Endothelial cell of umbilical vein (primary cell): ENCODE measurements around the gene USP34. TPM values are rescaled to one million over a fixed set of nuclear protein-coding genes. Genes with fewer than 3 reads are reported as not detected.

ENCODE experiments used
- BruUV-seq: library from RNA; stranded (reverse); fragments of 400-500 nt; replicated peaks from 2 replicates; lab custom pipeline; 2021; lab: Mats Ljungman, UMichigan
- CTCF ChIA-PET: fragments of 300-600, 350-600 bp; sonication (Branson Sonifier 250); formaldehyde crosslinking; loops from one replicate; lab custom pipeline; 2021; ENCODE audit warnings: antibody characterized with exemption, inconsistent platforms; lab: Charles Lee
- POLR2A ChIA-PET: fragments of 300-600, 350-600 bp; sonication (Branson Sonifier 250); formaldehyde crosslinking; loops from one replicate; lab custom pipeline; 2021; ENCODE audit warnings: antibody characterized with exemption, inconsistent platforms; lab: Charles Lee
- DNase-seq: peaks from one replicate; pipeline ENCODE4 v3.0.0-alpha.2; 2011; ENCODE audit warnings: low read depth, low spot score
- FAIRE-seq: peaks from 2 replicates; lab custom pipeline; 2011; peaks lifted over from hg19 to GRCh38; lab: Jason Lieb, UNC
- H2AFZ ChIP-seq: 2 replicates; pipeline ENCODE4 v1.6.0; 2012; ENCODE audit warnings: low read depth, low read length, control low read depth, inconsistent platforms
- H3K27ac ChIP-seq: 2 replicates; pipeline ENCODE4 v1.5.1; 2011; ENCODE audit warnings: low read depth, mild to moderate bottlenecking, control low read depth, low read length, moderate library complexity; ENCODE audit not compliant: insufficient read depth
- H3K27me3 ChIP-seq, 2 experiments: 2 replicates each; pipeline versions ENCODE4 v1.6.0 to v1.6.1; 2011; ENCODE audit warnings: low read length in 2 of 2, mixed read lengths in 1 of 2; ENCODE audit not compliant: control insufficient read depth in 2 of 2, insufficient read depth in 2 of 2
- H3K36me3 ChIP-seq, 2 experiments: 2 replicates in 1 of 2; 3 replicates in 1 of 2; pipeline ENCODE4 v1.5.1; 2011; ENCODE audit warnings: low read length in 2 of 2, mild to moderate bottlenecking in 1 of 2, moderate library complexity in 1 of 2; ENCODE audit not compliant: control insufficient read depth in 2 of 2, insufficient read depth in 2 of 2; ENCODE audit errors: extremely low read depth in 1 of 2
- H3K4me1 ChIP-seq: 3 replicates; pipeline ENCODE4 v1.5.1; 2011; ENCODE audit warnings: mild to moderate bottlenecking, low read length; ENCODE audit not compliant: control insufficient read depth, insufficient read depth; ENCODE audit errors: extremely low read depth
- H3K4me2 ChIP-seq: 2 replicates; pipeline ENCODE4 v1.6.1; 2011; ENCODE audit warnings: low read length, control low read depth, mixed read lengths; ENCODE audit not compliant: insufficient read depth
- H3K4me3 ChIP-seq, 3 experiments: fragments of 200-600 bp in 1 of 3; sonication (generic), shearing (Covaris generic) in 1 of 3; replicated peaks in 1 of 3; 2 replicates each; pipeline ENCODE4 v1.5.1; 2011 to 2016; ENCODE audit warnings: control low read depth in 3 of 3, low read length in 3 of 3, mild to moderate bottlenecking in 2 of 3, inconsistent platforms in 1 of 3, low read depth in 1 of 3, moderate library complexity in 1 of 3; ENCODE audit not compliant: insufficient read depth in 1 of 3
- H3K79me2 ChIP-seq: 2 replicates; pipeline ENCODE4 v1.6.0; 2012; ENCODE audit warnings: low read length, inconsistent platforms; ENCODE audit not compliant: control insufficient read depth, insufficient read depth
- H3K9ac ChIP-seq: replicated peaks from 2 replicates; pipeline ENCODE3; 2011; ENCODE audit warnings: low read length, control low read depth; ENCODE audit not compliant: insufficient read depth; ENCODE audit errors: extremely low read depth
- H3K9me1 ChIP-seq: replicated peaks from 3 replicates; pipeline ENCODE4 v1.6.0; 2011; ENCODE audit warnings: mild to moderate bottlenecking, low read length; ENCODE audit not compliant: control insufficient read depth, insufficient read depth; ENCODE audit errors: extremely low read depth
- H3K9me3 ChIP-seq: replicated peaks from 2 replicates; pipeline ENCODE4 v1.5.1; 2012; ENCODE audit warnings: low read length, inconsistent platforms; ENCODE audit not compliant: control insufficient read depth, insufficient read depth
- H4K20me1 ChIP-seq: replicated peaks from 2 replicates; pipeline ENCODE3; 2011; ENCODE audit warnings: mild to moderate bottlenecking, low read length; ENCODE audit not compliant: control insufficient read depth, insufficient read depth; ENCODE audit errors: extremely low read depth
- CTCF ChIP-seq, 2 donors: IDR thresholded peaks; 1 replicate in 1 of 2; 2 replicates in 1 of 2; pipeline ENCODE4 v1.5.1; 2011; ENCODE audit warnings: low read length in 2 of 2, mild to moderate bottlenecking in 2 of 2, moderate library complexity in 2 of 2, control low read depth in 1 of 2, inconsistent platforms in 1 of 2, low read depth in 1 of 2; ENCODE audit not compliant: insufficient read depth in 1 of 2; ENCODE audit errors: extremely low read depth in 1 of 2
- EZH2 ChIP-seq: IDR thresholded peaks from 2 replicates; pipeline ENCODE4 v1.6.1; 2012; ENCODE audit warnings: borderline replicate concordance, low read depth, mild to moderate bottlenecking, moderate library complexity, low read length, inconsistent platforms; ENCODE audit not compliant: severe bottlenecking
- FOS ChIP-seq: IDR thresholded peaks from 2 replicates; pipeline ENCODE4 v1.6.1; 2011; ENCODE audit warnings: mild to moderate bottlenecking, low read length, moderate library complexity, borderline replicate concordance; ENCODE audit not compliant: insufficient read depth
- GATA2 ChIP-seq: IDR thresholded peaks from 2 replicates; pipeline ENCODE4 v1.7.0; 2011; ENCODE audit warnings: low read depth, mild to moderate bottlenecking, moderate library complexity, mixed read lengths, low read length; ENCODE audit not compliant: insufficient read length, insufficient read depth
- JUN ChIP-seq: IDR thresholded peaks from 2 replicates; pipeline ENCODE4 v1.6.1; 2011; ENCODE audit warnings: borderline replicate concordance, low read depth; ENCODE audit not compliant: insufficient read length, insufficient read depth
- MAX ChIP-seq: IDR thresholded peaks from 2 replicates; pipeline ENCODE4 v1.6.1; 2011; ENCODE audit not compliant: insufficient read depth, insufficient read length
- MYC ChIP-seq: IDR thresholded peaks from one replicate; pipeline ENCODE4 v1.6.1; 2011; ENCODE audit warnings: mild to moderate bottlenecking, low read depth, low read length
- POLR2A ChIP-seq: IDR thresholded peaks from 2 replicates; pipeline ENCODE4 v1.6.1; 2012; ENCODE audit warnings: low read depth, mild to moderate bottlenecking, control low read depth, low read length
- POLR2AphosphoS5 ChIP-seq: IDR thresholded peaks from 2 replicates; pipeline ENCODE4 v1.6.1; 2012; ENCODE audit warnings: low read depth, mild to moderate bottlenecking, control low read depth, low read length, moderate library complexity; ENCODE audit not compliant: insufficient read depth
- dilution Hi-C: fragments of 300-500 bp; cut with MboI; formaldehyde crosslinking; loops from one replicate; pipeline ENCODE4 v1.15.0; 2019; ENCODE audit warnings: low sequenced_read_pairs; ENCODE audit not compliant: extremely low pct_ligation_motif_present
- intact Hi-C: fragments of 100-400 bp; cut with micrococcal nuclease; formaldehyde crosslinking; loops from one replicate; pipeline ENCODE4 v1.10.0; 2022
- polyA plus RNA-seq, 4 experiments: library from polyadenylated mRNA; depleted of rRNA in 3 of 4; stranded (reverse) in 3 of 4; unstranded in 1 of 4; fragments of >200 nt; gene quantifications; 2 replicates each; pipeline versions ENCODE4 v1.2.1 to v1.2.3, GENCODE V29; 2011 to 2012; ENCODE audit warnings: missing spikeins in 1 of 4
- total RNA-seq: library from RNA; stranded (reverse); gene quantifications from 2 replicates; pipeline ENCODE4 v1.2.3, GENCODE V29; 2021

The USP34 gene
- total and polyA plus RNA-seq, 2 donors (not counting 3 experiments of a cell fraction or from before 2014, with no cell fraction given) = 46.3 to 96.9 TPM

GRCh38 chr2:61218817-61219170 is 252.1 kb downstream of the USP34 start:
- no peak for FAIRE-seq
- H3K9ac ChIP-seq = no peak overlapping the region
- TF ChIP-seq MAX (no peak), CTCF (IDR thresholded peaks at IDR 0.05; ENCODE audit: extremely low read depth in 1 of 2, insufficient read depth in 1 of 2, low read depth in 1 of 2, low read length in 2 of 2) (no peak), FOS (no peak), MYC (no peak), EZH2 (no peak), GATA2 (no peak), POLR2AphosphoS5 (no peak), POLR2A (no peak), JUN (no peak)
- H2AFZ ChIP-seq = no peak overlapping the region
- POLR2A ChIA-PET = no interaction called here
- DNase-seq = no peak
- H3K9me1 ChIP-seq = no peaks in the 10 kb centered on the region
- H3K4me1 ChIP-seq = no peaks in the 10 kb centered on the region
- intact Hi-C loops (no loop called here), dilution Hi-C loops (no loop called here)
- H3K4me3 ChIP-seq = no peak overlapping the region
- no peak overlapping the region for H3K27ac ChIP-seq
- H3K9me3 ChIP-seq = no peaks in the 10 kb centered on the region
- BruUV-seq = no TSS peak
- no peaks in the 10 kb centered on the region for H3K79me2 ChIP-seq
- no peaks in the 10 kb centered on the region for H4K20me1 ChIP-seq
- H3K36me3 ChIP-seq = peaks cover 7 to 9% of the 10 kb centered on the region in 2 experiments
- no peaks in the 10 kb centered on the region for H3K27me3 ChIP-seq
- CTCF ChIA-PET = interaction anchor here (1.2 kb wide), 1 partner anchor 12 kb away, joined by 3 read pairs; no protein-coding TSS in a partner anchor
- H3K4me2 ChIP-seq = no peak overlapping the region
